ENCODE results near the gene PAM16. TPM values are rescaled to one million over a fixed set of nuclear protein-coding genes. Genes with fewer than 3 reads are reported as not detected.

Gene PAM16
- total and polyA plus RNA-seq, 9 of the 15 experiments (the other 6 are each of a cell fraction or from before 2014, with no cell fraction given): 38.7 to 273 (median 79.3) TPM

DNA sequence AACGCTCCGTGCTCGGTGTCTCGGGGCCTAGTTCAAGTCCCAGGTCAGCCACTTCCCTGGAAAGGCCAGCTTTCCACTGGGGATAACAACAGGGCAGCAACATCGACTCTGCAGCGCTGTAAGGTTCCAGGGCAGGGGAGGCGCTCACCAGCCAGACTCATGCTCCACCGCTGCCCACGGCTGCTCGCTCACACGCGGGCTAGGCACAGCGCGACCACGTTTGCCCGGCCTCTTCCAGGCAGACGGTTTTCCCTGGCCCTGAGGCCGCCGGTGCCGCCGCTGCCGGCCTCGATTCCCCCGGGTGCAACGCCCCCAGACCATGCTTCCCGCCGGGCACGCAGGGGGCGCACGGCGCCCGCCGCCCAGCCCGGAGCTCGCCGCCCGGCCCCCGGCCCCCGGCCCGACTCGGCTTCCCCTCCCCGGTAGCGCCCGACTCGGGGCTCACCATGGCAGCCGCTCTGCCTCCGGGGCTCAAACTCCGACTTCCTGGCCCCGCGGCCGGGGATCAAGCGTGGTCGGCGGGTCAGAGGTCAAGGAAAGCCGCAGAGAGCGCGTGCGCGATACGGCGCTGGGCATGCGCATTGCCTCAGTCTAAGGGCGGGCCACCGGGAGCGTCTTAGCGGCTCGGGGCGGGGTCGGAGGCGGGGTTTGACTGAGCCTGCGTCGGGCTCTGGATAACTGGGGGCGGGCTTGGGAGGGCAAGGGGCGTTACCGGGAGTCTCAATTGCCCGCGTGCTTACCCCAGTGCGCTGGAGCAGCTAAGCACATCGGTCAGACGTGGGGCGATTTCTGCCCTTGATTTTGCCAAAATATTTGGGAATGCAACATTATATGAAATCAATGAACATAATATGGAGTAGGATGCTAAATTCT, at the start of gene PAM16 (continued):
- TF ChIP-seq, protein P1, sequence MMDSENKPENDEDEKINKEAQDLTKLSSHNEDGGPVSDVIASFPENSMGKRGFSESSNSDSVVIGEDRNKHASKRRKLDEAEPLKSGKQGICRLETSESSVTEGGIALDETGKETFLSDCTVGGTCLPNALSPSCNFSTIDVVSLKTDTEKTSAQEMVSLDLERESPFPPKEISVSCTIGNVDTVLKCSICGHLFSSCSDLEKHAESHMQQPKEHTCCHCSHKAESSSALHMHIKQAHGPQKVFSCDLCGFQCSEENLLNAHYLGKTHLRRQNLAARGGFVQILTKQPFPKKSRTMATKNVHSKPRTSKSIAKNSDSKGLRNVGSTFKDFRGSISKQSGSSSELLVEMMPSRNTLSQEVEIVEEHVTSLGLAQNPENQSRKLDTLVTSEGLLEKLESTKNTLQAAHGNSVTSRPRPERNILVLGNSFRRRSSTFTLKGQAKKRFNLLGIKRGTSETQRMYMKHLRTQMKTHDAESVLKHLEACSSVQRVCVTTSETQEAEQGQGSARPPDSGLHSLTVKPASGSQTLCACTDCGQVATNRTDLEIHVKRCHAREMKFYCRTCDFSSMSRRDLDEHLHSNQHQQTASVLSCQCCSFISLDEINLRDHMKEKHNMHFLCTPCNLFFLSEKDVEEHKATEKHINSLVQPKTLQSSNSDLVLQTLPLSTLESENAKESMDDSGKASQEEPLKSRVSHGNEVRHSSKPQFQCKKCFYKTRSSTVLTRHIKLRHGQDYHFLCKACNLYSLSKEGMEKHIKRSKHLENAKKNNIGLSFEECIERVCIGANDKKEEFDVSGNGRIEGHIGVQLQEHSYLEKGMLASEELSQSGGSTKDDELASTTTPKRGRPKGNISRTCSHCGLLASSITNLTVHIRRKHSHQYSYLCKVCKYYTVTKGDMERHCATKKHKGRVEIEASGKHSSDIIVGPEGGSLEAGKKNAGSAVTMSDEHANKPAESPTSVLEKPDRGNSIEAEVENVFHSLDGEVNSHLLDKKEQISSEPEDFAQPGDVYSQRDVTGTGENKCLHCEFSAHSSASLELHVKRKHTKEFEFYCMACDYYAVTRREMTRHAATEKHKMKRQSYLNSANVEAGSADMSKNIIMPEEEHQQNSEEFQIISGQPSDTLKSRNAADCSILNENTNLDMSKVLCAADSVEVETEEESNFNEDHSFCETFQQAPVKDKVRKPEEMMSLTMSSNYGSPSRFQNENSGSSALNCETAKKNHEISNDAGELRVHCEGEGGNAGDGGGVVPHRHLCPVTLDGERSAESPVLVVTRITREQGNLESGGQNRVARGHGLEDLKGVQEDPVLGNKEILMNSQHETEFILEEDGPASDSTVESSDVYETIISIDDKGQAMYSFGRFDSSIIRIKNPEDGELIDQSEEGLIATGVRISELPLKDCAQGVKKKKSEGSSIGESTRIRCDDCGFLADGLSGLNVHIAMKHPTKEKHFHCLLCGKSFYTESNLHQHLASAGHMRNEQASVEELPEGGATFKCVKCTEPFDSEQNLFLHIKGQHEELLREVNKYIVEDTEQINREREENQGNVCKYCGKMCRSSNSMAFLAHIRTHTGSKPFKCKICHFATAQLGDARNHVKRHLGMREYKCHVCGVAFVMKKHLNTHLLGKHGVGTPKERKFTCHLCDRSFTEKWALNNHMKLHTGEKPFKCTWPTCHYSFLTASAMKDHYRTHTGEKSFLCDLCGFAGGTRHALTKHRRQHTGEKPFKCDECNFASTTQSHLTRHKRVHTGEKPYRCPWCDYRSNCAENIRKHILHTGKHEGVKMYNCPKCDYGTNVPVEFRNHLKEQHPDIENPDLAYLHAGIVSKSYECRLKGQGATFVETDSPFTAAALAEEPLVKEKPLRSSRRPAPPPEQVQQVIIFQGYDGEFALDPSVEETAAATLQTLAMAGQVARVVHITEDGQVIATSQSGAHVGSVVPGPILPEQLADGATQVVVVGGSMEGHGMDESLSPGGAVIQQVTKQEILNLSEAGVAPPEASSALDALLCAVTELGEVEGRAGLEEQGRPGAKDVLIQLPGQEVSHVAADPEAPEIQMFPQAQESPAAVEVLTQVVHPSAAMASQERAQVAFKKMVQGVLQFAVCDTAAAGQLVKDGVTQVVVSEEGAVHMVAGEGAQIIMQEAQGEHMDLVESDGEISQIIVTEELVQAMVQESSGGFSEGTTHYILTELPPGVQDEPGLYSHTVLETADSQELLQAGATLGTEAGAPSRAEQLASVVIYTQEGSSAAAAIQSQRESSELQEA (IDR thresholded peaks at IDR 0.05; ENCODE audit: low read depth): no peak
- TF ChIP-seq, protein P2, sequence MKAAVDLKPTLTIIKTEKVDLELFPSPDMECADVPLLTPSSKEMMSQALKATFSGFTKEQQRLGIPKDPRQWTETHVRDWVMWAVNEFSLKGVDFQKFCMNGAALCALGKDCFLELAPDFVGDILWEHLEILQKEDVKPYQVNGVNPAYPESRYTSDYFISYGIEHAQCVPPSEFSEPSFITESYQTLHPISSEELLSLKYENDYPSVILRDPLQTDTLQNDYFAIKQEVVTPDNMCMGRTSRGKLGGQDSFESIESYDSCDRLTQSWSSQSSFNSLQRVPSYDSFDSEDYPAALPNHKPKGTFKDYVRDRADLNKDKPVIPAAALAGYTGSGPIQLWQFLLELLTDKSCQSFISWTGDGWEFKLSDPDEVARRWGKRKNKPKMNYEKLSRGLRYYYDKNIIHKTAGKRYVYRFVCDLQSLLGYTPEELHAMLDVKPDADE (conservative IDR thresholded peaks at IDR 0.05; ENCODE audit: control insufficient read depth, low read depth, low read length): no peak
- TF ChIP-seq MYC (IDR thresholded peaks at IDR 0.05; ENCODE audit: low read depth, low read length): peak; percentile 93
- TF ChIP-seq MYC (CRISPR knock-in tag; IDR thresholded peaks at IDR 0.05; ENCODE audit: borderline replicate concordance, low read depth): peak; percentile 27; the same call in 1 of the 2 replicates
- TF ChIP-seq, protein P3, sequence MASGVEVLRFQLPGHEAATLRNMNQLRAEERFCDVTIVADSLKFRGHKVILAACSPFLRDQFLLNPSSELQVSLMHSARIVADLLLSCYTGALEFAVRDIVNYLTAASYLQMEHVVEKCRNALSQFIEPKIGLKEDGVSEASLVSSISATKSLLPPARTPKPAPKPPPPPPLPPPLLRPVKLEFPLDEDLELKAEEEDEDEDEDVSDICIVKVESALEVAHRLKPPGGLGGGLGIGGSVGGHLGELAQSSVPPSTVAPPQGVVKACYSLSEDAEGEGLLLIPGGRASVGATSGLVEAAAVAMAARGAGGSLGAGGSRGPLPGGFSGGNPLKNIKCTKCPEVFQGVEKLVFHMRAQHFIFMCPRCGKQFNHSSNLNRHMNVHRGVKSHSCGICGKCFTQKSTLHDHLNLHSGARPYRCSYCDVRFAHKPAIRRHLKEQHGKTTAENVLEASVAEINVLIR (CRISPR knock-in tag; IDR thresholded peaks at IDR 0.05): no peak
- no peak for TF ChIP-seq ZNF133 (CRISPR knock-in tag; IDR thresholded peaks at IDR 0.05)
- TF ChIP-seq HOXB6 (CRISPR knock-in tag; IDR thresholded peaks at IDR 0.05; ENCODE audit: borderline replicate concordance): no peak
- peak in 1 of 3 experiments; percentile 64 for TF ChIP-seq YY1 (IDR thresholded peaks at IDR 0.05; ENCODE audit: borderline replicate concordance in 1 of 3, control insufficient read depth in 1 of 3, extremely low read depth in 1 of 3, insufficient read depth in 3 of 3, insufficient read length in 1 of 3, insufficient replicate concordance in 2 of 3, low read depth in 1 of 3, low read length in 2 of 3)
- TF ChIP-seq ZNF408 (CRISPR knock-in tag; IDR thresholded peaks at IDR 0.05; ENCODE audit: low read depth): no peak
- TF ChIP-seq RAD51 (IDR thresholded peaks at IDR 0.05; ENCODE audit: borderline replicate concordance, low read depth): no peak
- TF ChIP-seq CXXC5 (CRISPR knock-in tag; IDR thresholded peaks at IDR 0.05): peak; percentile 68
- no peak for TF ChIP-seq KLF13 (tag; IDR thresholded peaks at IDR 0.05; ENCODE audit: borderline replicate concordance, low read depth)
- TF ChIP-seq MTA2 (IDR thresholded peaks at IDR 0.05; ENCODE audit: low read depth): no peak
- no peak for TF ChIP-seq KAT7 (CRISPR knock-in tag; IDR thresholded peaks at IDR 0.05; ENCODE audit: borderline replicate concordance)
- TF ChIP-seq HCFC1 (IDR thresholded peaks at IDR 0.05; ENCODE audit: low read depth, low read length): peak; percentile 45

All from K562 (cell line).